ENCODE measurements around the gene KIF1C.

DNA sequence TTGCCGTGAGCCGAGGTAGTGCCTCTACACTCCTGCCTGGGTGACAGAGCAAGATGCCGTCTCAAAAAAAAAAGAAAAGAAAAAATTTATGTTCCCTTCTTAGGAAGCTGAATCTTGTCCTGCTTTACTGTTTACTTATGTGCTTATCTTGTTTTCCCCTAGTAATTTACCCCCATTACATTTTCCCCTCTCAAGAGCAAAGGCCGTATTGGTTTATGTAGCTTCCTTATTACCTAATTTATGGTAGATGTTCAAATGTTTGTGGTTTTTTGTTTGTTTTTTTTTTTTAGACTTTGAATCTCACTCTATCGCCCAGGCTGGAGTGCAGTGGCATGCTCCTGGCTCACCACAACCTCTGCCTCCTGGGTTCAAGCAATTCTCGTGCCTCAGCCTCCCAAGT lies 47.7 kb downstream of the KIF1C start:
- TF ChIP-seq, protein P1, sequence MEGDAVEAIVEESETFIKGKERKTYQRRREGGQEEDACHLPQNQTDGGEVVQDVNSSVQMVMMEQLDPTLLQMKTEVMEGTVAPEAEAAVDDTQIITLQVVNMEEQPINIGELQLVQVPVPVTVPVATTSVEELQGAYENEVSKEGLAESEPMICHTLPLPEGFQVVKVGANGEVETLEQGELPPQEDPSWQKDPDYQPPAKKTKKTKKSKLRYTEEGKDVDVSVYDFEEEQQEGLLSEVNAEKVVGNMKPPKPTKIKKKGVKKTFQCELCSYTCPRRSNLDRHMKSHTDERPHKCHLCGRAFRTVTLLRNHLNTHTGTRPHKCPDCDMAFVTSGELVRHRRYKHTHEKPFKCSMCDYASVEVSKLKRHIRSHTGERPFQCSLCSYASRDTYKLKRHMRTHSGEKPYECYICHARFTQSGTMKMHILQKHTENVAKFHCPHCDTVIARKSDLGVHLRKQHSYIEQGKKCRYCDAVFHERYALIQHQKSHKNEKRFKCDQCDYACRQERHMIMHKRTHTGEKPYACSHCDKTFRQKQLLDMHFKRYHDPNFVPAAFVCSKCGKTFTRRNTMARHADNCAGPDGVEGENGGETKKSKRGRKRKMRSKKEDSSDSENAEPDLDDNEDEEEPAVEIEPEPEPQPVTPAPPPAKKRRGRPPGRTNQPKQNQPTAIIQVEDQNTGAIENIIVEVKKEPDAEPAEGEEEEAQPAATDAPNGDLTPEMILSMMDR (IDR thresholded peaks at IDR 0.05 in 4 of 5, conservative IDR thresholded peaks at IDR 0.05 in 1 of 5): no peak
- no peak for TF ChIP-seq POLR2A (IDR thresholded peaks at IDR 0.05)

Data from gastrocnemius medialis (tissue), 4 donors.